Measurements from ENCODE around the gene SHC1.

SHC1 gene

GRCh38 chr1:155008015-155008941, 37.7 kb upstream of the SHC1 start:
- DNase-seq (ENCODE audit: low read depth, low spot score): no peak

GRCh38 chr1:155007251-155007828, 36.8 kb upstream of the SHC1 start:
- no peak for DNase-seq (ENCODE audit: low read depth, low spot score)

- DNase-seq (ENCODE audit: low read depth, low spot score): no peak
Observed at GRCh38 chr1:155006601-155007101, 36.1 kb upstream of the SHC1 start.

GRCh38 chr1:155005076-155006011, 34.8 kb upstream of the SHC1 start:
- DNase-seq (ENCODE audit: low read depth, low spot score): no peak

- DNase-seq (ENCODE audit: low read depth, low spot score): no peak
Observed at GRCh38 chr1:155004352-155005075, 34.0 kb upstream of the SHC1 start.

- DNase-seq (ENCODE audit: low read depth, low spot score): no peak
Observed at GRCh38 chr1:155003766-155004351, 33.3 kb upstream of the SHC1 start.

GRCh38 chr1:155003227-155003765, 32.7 kb upstream of the SHC1 start:
- no peak for DNase-seq (ENCODE audit: low read depth, low spot score)

- no peak for DNase-seq (ENCODE audit: low read depth, low spot score)
Observed at GRCh38 chr1:155002464-155003226, 32.1 kb upstream of the SHC1 start, which contains the start of gene ZBTB7B. Gene ZBTB7B (plus strand): TSS chr1:155002802. CDS start chr1:155014661, 11,859 bp downstream.

- DNase-seq (ENCODE audit: low read depth, low spot score): peak; percentile 96
Observed at GRCh38 chr1:155001675-155002463, 31.3 kb upstream of the SHC1 start.

GRCh38 chr1:155001425-155001674, 30.8 kb upstream of the SHC1 start:
- no peak for DNase-seq (ENCODE audit: low read depth, low spot score)

- DNase-seq (ENCODE audit: low read depth, low spot score): peak; percentile 61
Observed at GRCh38 chr1:155000726-155001424, 30.3 kb upstream of the SHC1 start.

GRCh38 chr1:155000411-155000725, 29.8 kb upstream of the SHC1 start:
- no peak for DNase-seq (ENCODE audit: low read depth, low spot score)

GRCh38 chr1:154999571-155000410, 29.2 kb upstream of the SHC1 start:
- no peak for DNase-seq (ENCODE audit: low read depth, low spot score)

GRCh38 chr1:154998818-154999570, 28.4 kb upstream of the SHC1 start:
- DNase-seq (ENCODE audit: low read depth, low spot score): no peak

- no peak for DNase-seq (ENCODE audit: low read depth, low spot score)
Observed at GRCh38 chr1:154998201-154998780, 27.7 kb upstream of the SHC1 start.

GRCh38 chr1:154996966-154997701, 26.6 kb upstream of the SHC1 start:
- DNase-seq (ENCODE audit: low read depth, low spot score): no peak

Measured in activated CD4-positive, CD25-positive, alpha-beta regulatory T cell treated with anti-CD3 and anti-CD28 coated beads, Interleukin-2, amount 50 U/mL, for 16 hours (primary cell).